ENCODE results near the gene HBB. TPM values are rescaled to one million over a fixed set of nuclear protein-coding genes. Genes with fewer than 3 reads are reported as not detected.
"Not testable (repeated sequence)": the region's sequence is repeated elsewhere in the genome, so short reads cannot be mapped to it uniquely, and the experiment has no call there.

The HBB gene
- total RNA-seq, 1 experiment from 2014 or later, result not detected

DNA sequence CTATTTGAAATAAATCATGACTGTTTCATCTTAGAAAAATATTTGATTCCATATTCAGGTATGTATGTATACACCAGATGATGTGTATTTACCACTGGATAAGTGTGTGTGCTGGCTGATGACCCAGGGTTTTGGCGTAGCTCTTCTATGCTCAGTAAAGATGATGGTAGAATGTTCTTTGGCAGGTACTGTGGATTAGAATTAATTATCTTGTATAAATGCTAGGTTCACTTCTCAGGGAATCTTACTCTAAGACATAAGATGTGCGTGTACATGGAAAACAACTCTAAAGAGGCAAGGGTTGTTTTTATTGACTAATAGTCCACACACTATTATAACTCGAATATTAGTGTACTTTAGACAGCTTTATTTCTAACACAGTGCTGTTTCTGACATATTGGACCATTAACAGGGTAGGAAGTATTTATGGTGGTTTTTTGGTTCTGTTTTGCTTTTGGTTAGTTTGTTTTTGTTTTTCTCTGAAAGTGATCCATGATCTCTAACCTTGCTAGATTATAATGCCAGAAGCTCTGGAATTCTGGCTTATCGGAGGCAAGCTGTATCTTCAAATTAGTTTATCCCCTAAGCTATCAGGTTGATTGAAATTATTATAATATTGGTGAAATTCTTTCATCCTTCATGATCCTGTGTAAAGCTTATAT, 23.8 kb upstream of the HBB start:
- Mint-ChIP-seq H3K4me1 (ENCODE audit: low read depth, unreplicated experiment) (no peaks in the 10 kb centered on the region), H3K9me3 (ENCODE audit: unreplicated experiment) (no peaks in the 10 kb centered on the region), H3K4me3 (ENCODE audit: unreplicated experiment) (no peak overlapping the region), H3K27ac (ENCODE audit: unreplicated experiment) (no peak overlapping the region), H3K36me3 (ENCODE audit: insufficient read depth, unreplicated experiment) (no peaks in the 10 kb centered on the region), H3K27me3 (ENCODE audit: insufficient read depth, unreplicated experiment) (peaks cover 28% of the 10 kb centered on the region)
- no peaks in the 10 kb centered on the region for H3K9me3 ChIP-seq
- H3K27me3 ChIP-seq (replicated peaks; ENCODE audit: control insufficient read depth, insufficient read depth, low read length), result no peaks in the 10 kb centered on the region
- CTCF ChIA-PET, result no interaction called here
- intact Hi-C loops (cut with micrococcal nuclease; ENCODE audit: unreplicated experiment), result no loop called here
- DNase-seq, result no peak
- H3K36me3 ChIP-seq (ENCODE audit: control insufficient read depth, insufficient read depth, low read length), result no peaks in the 10 kb centered on the region
- TF ChIP-seq, protein P1, sequence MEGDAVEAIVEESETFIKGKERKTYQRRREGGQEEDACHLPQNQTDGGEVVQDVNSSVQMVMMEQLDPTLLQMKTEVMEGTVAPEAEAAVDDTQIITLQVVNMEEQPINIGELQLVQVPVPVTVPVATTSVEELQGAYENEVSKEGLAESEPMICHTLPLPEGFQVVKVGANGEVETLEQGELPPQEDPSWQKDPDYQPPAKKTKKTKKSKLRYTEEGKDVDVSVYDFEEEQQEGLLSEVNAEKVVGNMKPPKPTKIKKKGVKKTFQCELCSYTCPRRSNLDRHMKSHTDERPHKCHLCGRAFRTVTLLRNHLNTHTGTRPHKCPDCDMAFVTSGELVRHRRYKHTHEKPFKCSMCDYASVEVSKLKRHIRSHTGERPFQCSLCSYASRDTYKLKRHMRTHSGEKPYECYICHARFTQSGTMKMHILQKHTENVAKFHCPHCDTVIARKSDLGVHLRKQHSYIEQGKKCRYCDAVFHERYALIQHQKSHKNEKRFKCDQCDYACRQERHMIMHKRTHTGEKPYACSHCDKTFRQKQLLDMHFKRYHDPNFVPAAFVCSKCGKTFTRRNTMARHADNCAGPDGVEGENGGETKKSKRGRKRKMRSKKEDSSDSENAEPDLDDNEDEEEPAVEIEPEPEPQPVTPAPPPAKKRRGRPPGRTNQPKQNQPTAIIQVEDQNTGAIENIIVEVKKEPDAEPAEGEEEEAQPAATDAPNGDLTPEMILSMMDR (IDR thresholded peaks at IDR 0.05; ENCODE audit: insufficient read depth in 1 of 2, low read depth in 1 of 2, low read length in 1 of 2, severe bottlenecking in 1 of 2, unreplicated experiment in 1 of 2), result no peak
- BruUV-seq (replicated peaks), result no TSS peak
- POLR2A ChIA-PET, result no interaction called here
- no peaks in the 10 kb centered on the region for H3K4me1 ChIP-seq
- no peak overlapping the region for H3K4me3 ChIP-seq (ENCODE audit: low read depth, low read length)

DNA sequence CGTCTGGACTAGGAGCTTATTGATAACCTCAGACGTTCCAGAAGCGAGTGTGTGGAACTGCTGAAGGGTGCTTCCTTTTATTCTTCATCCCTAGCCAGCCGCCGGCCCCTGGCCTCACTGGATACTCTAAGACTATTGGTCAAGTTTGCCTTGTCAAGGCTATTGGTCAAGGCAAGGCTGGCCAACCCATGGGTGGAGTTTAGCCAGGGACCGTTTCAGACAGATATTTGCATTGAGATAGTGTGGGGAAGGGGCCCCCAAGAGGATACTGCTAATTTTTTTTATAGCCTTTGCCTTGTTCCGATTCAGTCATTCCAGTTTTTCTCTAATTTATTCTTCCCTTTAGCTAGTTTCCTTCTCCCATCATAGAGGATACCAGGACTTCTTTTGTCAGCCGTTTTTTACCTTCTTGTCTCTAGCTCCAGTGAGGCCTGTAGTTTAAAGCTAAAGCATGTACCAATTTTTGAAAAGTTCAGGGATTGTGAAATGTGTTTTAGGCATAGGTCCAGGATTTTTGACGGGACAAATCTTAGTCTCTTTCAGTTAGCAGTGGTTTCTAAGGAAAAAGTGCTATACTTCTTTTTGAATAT, 23.0 kb upstream of the HBB start, which contains the start of gene HBG1:
Gene HBG1 (minus strand): TSS at position 51 of the 590 bp plus-strand sequence. CDS start 53 bp downstream, outside the sequence.
- H3K36me3 ChIP-seq (ENCODE audit: control insufficient read depth, insufficient read depth, low read length); CTCF ChIA-PET; H3K9me3 Mint-ChIP-seq (ENCODE audit: unreplicated experiment); H3K4me3 Mint-ChIP-seq (ENCODE audit: unreplicated experiment); BruUV-seq (replicated peaks); H3K36me3 Mint-ChIP-seq (ENCODE audit: insufficient read depth, unreplicated experiment); intact Hi-C loops (cut with micrococcal nuclease; ENCODE audit: unreplicated experiment); H3K4me3 ChIP-seq (ENCODE audit: low read depth, low read length); DNase-seq; H3K4me1 Mint-ChIP-seq (ENCODE audit: low read depth, unreplicated experiment); H3K27me3 ChIP-seq (replicated peaks; ENCODE audit: control insufficient read depth, insufficient read depth, low read length); H3K27ac Mint-ChIP-seq (ENCODE audit: unreplicated experiment); H3K9me3 ChIP-seq; H3K4me1 ChIP-seq; POLR2A ChIA-PET: not testable (repeated sequence)
- peaks cover 30% of the 10 kb centered on the region for H3K27me3 Mint-ChIP-seq (ENCODE audit: insufficient read depth, unreplicated experiment)

DNA sequence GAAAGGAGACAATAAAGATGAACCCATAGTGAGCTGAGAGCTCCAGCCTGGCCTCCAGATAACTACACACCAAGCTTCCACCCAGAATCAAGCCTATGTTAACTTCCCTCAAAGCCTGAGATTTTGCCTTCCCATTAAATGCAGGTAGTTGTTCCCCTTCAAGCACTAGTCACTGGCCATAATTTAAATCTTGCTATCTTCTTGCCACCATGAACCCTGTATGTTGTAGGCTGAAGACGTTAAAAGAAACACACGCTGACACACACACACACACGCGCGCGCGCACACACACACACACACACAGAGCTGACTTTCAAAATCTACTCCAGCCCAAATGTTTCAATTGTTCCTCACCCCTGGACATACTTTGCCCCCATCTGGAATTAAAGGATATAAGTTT, 21.6 kb upstream of the HBB start:
- BruUV-seq (replicated peaks); DNase-seq; H3K4me1 ChIP-seq; POLR2A ChIA-PET; H3K4me3 Mint-ChIP-seq (ENCODE audit: unreplicated experiment); intact Hi-C loops (cut with micrococcal nuclease; ENCODE audit: unreplicated experiment); H3K27ac Mint-ChIP-seq (ENCODE audit: unreplicated experiment); H3K9me3 Mint-ChIP-seq (ENCODE audit: unreplicated experiment); H3K4me1 Mint-ChIP-seq (ENCODE audit: low read depth, unreplicated experiment); H3K9me3 ChIP-seq; H3K36me3 Mint-ChIP-seq (ENCODE audit: insufficient read depth, unreplicated experiment); H3K27me3 ChIP-seq (replicated peaks; ENCODE audit: control insufficient read depth, insufficient read depth, low read length); H3K36me3 ChIP-seq (ENCODE audit: control insufficient read depth, insufficient read depth, low read length); CTCF ChIA-PET; H3K4me3 ChIP-seq (ENCODE audit: low read depth, low read length): not testable (repeated sequence)
- H3K27me3 Mint-ChIP-seq (ENCODE audit: insufficient read depth, unreplicated experiment), result peaks cover 29% of the 10 kb centered on the region

DNA sequence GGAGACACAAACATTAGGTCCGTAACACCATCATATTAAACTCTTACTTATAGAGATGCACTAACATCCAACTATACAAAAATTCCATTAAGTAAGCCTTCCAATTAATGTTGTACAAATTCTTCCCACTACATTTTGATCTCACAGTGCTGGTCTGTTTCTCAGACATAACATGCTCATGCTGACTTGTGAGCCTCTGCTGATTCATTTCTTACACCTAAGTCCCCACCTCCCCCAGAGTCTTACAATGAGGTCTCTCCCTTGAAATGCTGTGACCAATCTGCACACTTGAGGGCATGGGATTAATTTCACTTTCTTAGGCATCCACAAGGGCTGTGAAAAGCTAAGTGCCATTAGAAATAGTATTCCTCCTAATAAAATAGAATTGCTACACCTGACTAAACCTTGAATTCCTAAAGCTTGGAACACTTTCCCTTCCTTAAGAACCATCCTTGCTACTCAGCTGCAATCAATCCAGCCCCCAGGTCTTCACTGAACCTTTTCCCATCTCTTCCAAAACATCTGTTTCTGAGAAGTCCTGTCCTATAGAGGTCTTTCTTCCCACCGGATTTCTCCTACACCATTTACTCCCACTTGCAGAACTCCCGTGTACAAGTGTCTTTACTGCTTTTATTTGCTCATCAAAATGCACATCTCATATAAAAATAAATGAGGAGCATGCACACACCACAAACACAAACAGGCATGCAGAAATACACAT, 20.8 kb upstream of the HBB start:
- intact Hi-C loops (cut with micrococcal nuclease; ENCODE audit: unreplicated experiment), result no loop called here
- Histone ChIP-seq H3K4me1 (no peaks in the 10 kb centered on the region), H3K27me3 (replicated peaks; ENCODE audit: control insufficient read depth, insufficient read depth, low read length) (no peaks in the 10 kb centered on the region), H3K36me3 (ENCODE audit: control insufficient read depth, insufficient read depth, low read length) (no peaks in the 10 kb centered on the region), H3K4me3 (ENCODE audit: low read depth, low read length) (no peak overlapping the region), H3K9me3 (no peaks in the 10 kb centered on the region)
- ChIA-PET POLR2A (no interaction called here), CTCF (no interaction called here)
- H3K4me3 Mint-ChIP-seq (ENCODE audit: unreplicated experiment), result no peak overlapping the region
- H3K27me3 Mint-ChIP-seq (ENCODE audit: insufficient read depth, unreplicated experiment), result peaks cover 25% of the 10 kb centered on the region
- no peaks in the 10 kb centered on the region for H3K9me3 Mint-ChIP-seq (ENCODE audit: unreplicated experiment)
- no peaks in the 10 kb centered on the region for H3K36me3 Mint-ChIP-seq (ENCODE audit: insufficient read depth, unreplicated experiment)
- no peak overlapping the region for H3K27ac Mint-ChIP-seq (ENCODE audit: unreplicated experiment)
- TF ChIP-seq, protein P1 (IDR thresholded peaks at IDR 0.05; ENCODE audit: insufficient read depth in 1 of 2, low read depth in 1 of 2, low read length in 1 of 2, severe bottlenecking in 1 of 2, unreplicated experiment in 1 of 2), result no peak
- DNase-seq, result no peak
- no TSS peak for BruUV-seq (replicated peaks)
- H3K4me1 Mint-ChIP-seq (ENCODE audit: low read depth, unreplicated experiment), result no peaks in the 10 kb centered on the region

Measured in Caco-2 (cell line).